CD4-positive, alpha-beta T cell treated with Interleukin-17A for 4 hours (primary cell): ENCODE data around the gene SMIM10.
"Not testable (repeated sequence)": the region's sequence is repeated elsewhere in the genome, so short reads cannot be mapped to it uniquely, and the experiment has no call there.

ENCODE experiments used
- DNase-seq: peaks from one replicate; pipeline ENCODE4 v3.0.0-alpha.2; 2020; ENCODE audit warnings: mixed read lengths

The SMIM10 gene

GRCh38 chrX:135015523-135016245, 24.9 kb downstream of the SMIM10 start:
- no peak for DNase-seq

- DNase-seq, result not testable (repeated sequence)
Measured at GRCh38 chrX:135019890-135020289, 29.1 kb downstream of the SMIM10 start.

- DNase-seq, result not testable (repeated sequence)
Measured at GRCh38 chrX:135023791-135024190, 33.0 kb downstream of the SMIM10 start.

GRCh38 chrX:135024526-135024925, 33.7 kb downstream of the SMIM10 start:
- no peak for DNase-seq

GRCh38 chrX:135030207-135030963, 39.6 kb downstream of the SMIM10 start:
- not testable (repeated sequence) for DNase-seq

- not testable (repeated sequence) for DNase-seq
Measured at GRCh38 chrX:135041149-135042123, 50.6 kb downstream of the SMIM10 start.
